ENCODE data around the gene PRKACA. TPM values are rescaled to one million over a fixed set of nuclear protein-coding genes. Genes with fewer than 3 reads are reported as not detected.

Gene PRKACA
- total and polyA plus RNA-seq, 2 donors (not counting 3 experiments of a cell fraction or from before 2014, with no cell fraction given) = 44.2 to 97.5 TPM

DNA sequence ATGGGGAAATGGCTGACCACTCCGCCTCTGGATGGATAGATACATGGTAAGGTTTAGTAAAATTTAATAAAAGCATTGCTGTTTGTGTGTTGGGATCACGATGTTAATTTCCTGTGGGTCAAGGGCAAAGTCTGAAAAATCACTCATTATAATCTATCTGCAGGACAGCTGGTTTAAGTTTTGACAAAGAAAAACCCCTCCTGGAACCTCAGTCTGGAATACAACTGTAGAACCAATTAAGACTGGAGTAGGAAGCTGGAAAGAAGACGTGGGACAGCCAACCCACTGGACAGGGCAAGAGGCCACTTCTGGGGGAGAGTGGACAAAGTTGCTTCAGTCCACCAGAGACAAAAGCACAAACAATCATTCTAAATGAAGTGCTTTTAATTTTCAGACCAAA lies 1.6 kb upstream of the PRKACA start:
- Histone ChIP-seq H3K4me1 (ENCODE audit: control insufficient read depth, extremely low read depth, insufficient read depth, low read length) (peaks cover 16% of the 10 kb centered on the region), H3K9me1 (replicated peaks; ENCODE audit: control insufficient read depth, extremely low read depth, insufficient read depth, low read length) (no peaks in the 10 kb centered on the region), H2AFZ (ENCODE audit: low read depth, low read length) (no peak overlapping the region), H3K27me3 (ENCODE audit: control insufficient read depth in 2 of 2, insufficient read depth in 2 of 2, low read length in 2 of 2) (no peaks in the 10 kb centered on the region), H3K36me3 (ENCODE audit: control insufficient read depth in 2 of 2, extremely low read depth in 1 of 2, insufficient read depth in 2 of 2, low read length in 2 of 2) (no peaks in the 10 kb centered on the region), H3K4me2 (ENCODE audit: insufficient read depth, low read length) (no peak overlapping the region), H3K79me2 (ENCODE audit: control insufficient read depth, insufficient read depth, low read length) (peaks cover 22% of the 10 kb centered on the region), H3K4me3 (replicated peaks in 1 of 3; ENCODE audit: insufficient read depth in 1 of 3, low read depth in 1 of 3, low read length in 3 of 3) (no peak overlapping the region), H4K20me1 (replicated peaks; ENCODE audit: control insufficient read depth, extremely low read depth, insufficient read depth, low read length) (no peaks in the 10 kb centered on the region), H3K27ac (ENCODE audit: insufficient read depth, low read depth, low read length) (peak overlapping the region; percentile 94), H3K9me3 (replicated peaks; ENCODE audit: control insufficient read depth, insufficient read depth, low read length) (no peaks in the 10 kb centered on the region), H3K9ac (replicated peaks; ENCODE audit: extremely low read depth, insufficient read depth, low read length) (no peak overlapping the region)
- intact Hi-C loops (cut with micrococcal nuclease) (no loop called here), dilution Hi-C loops (cut with MboI; ENCODE audit: extremely low pct_ligation_motif_present, low sequenced_read_pairs) (no loop called here)
- CTCF ChIA-PET = interaction anchor here (2.1 kb wide), 1 partner anchor 18 kb away, joined by 10 read pairs; the partner anchor contains the start of gene ASF1B
- FAIRE-seq (no peak), DNase-seq (ENCODE audit: low read depth, low spot score) (no peak)
- TF ChIP-seq POLR2A (IDR thresholded peaks at IDR 0.05; ENCODE audit: low read depth, low read length) = no peak
- TF ChIP-seq JUN (IDR thresholded peaks at IDR 0.05; ENCODE audit: borderline replicate concordance, insufficient read depth, insufficient read length, low read depth) = no peak
- no peak for TF ChIP-seq POLR2AphosphoS5 (IDR thresholded peaks at IDR 0.05; ENCODE audit: insufficient read depth, low read depth, low read length)
- no peak for TF ChIP-seq EZH2 (IDR thresholded peaks at IDR 0.05; ENCODE audit: borderline replicate concordance, low read depth, low read length, severe bottlenecking)
- TF ChIP-seq FOS (IDR thresholded peaks at IDR 0.05; ENCODE audit: borderline replicate concordance, insufficient read depth, low read length) = no peak
- no peak for TF ChIP-seq GATA2 (IDR thresholded peaks at IDR 0.05; ENCODE audit: insufficient read depth, insufficient read length, low read depth, low read length)
- no peak for TF ChIP-seq MYC (IDR thresholded peaks at IDR 0.05; ENCODE audit: low read depth, low read length)
- TF ChIP-seq, protein P1, sequence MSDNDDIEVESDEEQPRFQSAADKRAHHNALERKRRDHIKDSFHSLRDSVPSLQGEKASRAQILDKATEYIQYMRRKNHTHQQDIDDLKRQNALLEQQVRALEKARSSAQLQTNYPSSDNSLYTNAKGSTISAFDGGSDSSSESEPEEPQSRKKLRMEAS (IDR thresholded peaks at IDR 0.05; ENCODE audit: insufficient read depth, insufficient read length) = no peak
- no peak for TF ChIP-seq CTCF (IDR thresholded peaks at IDR 0.05; ENCODE audit: extremely low read depth in 1 of 2, insufficient read depth in 1 of 2, low read depth in 1 of 2, low read length in 2 of 2)
- no TSS peak for BruUV-seq (replicated peaks)
- POLR2A ChIA-PET = no interaction called here

Data from endothelial cell of umbilical vein (primary cell).